MM.1S (cell line): ENCODE data around the gene TMEM163.

Source experiments
- DNase-seq: peaks from one replicate; pipeline ENCODE4 v3.0.0-alpha.2; 2015
- H2AFZ ChIP-seq: fragments of 300-600 bp; sonication (generic); 2 replicates; pipeline ENCODE4 v1.6.0; 2016; ENCODE audit warnings: antibody characterized with exemption, low read length
- H3F3A ChIP-seq: fragments of 300-600 bp; sonication (generic); 2 replicates; pipeline ENCODE4 v1.6.1; 2016; ENCODE audit warnings: mild to moderate bottlenecking, antibody characterized with exemption, low read length, moderate library complexity, mixed read lengths; ENCODE audit not compliant: insufficient read depth
- H3K27ac ChIP-seq: fragments of 300-600 bp; sonication (generic); 2 replicates; pipeline ENCODE4 v1.5.1; 2016; ENCODE audit warnings: mild to moderate bottlenecking, low read length
- H3K27me3 ChIP-seq: fragments of 300-600 bp; sonication (generic); replicated peaks from 2 replicates; pipeline ENCODE4 v1.6.0; 2016; ENCODE audit warnings: low read length; ENCODE audit not compliant: insufficient read depth
- H3K36me3 ChIP-seq: fragments of 300-600 bp; sonication (generic); replicated peaks from 2 replicates; pipeline ENCODE4 v1.6.1; 2016; ENCODE audit warnings: mild to moderate bottlenecking, low read length, mixed read lengths; ENCODE audit not compliant: insufficient read depth
- H3K4me1 ChIP-seq: fragments of 300-600 bp; sonication (generic); 2 replicates; pipeline ENCODE4 v1.6.1; 2016; ENCODE audit warnings: low read length, mixed read lengths
- H3K4me2 ChIP-seq: fragments of 300-600 bp; sonication (generic); 2 replicates; pipeline ENCODE4 v1.6.0; 2016; ENCODE audit warnings: low read depth, low read length
- H3K4me3 ChIP-seq: fragments of 300-600 bp; sonication (generic); 2 replicates; pipeline ENCODE4 v1.5.1; 2016; ENCODE audit warnings: low read length, mixed read lengths
- H3K79me2 ChIP-seq: fragments of 300-600 bp; sonication (generic); 2 replicates; pipeline ENCODE4 v1.6.1; 2016; ENCODE audit warnings: mixed run types, low read length, mixed read lengths
- H3K9ac ChIP-seq: fragments of 300-600 bp; sonication (generic); 2 replicates; pipeline ENCODE4 v1.6.1; 2016; ENCODE audit warnings: low read length, mixed read lengths
- H3K9me2 ChIP-seq: fragments of 300-600 bp; sonication (generic); replicated peaks from 2 replicates; pipeline ENCODE4 v1.6.1; 2016; ENCODE audit warnings: mild to moderate bottlenecking, low read length, mixed read lengths; ENCODE audit not compliant: insufficient read depth
- H3K9me3 ChIP-seq: fragments of 300-600 bp; sonication (generic); replicated peaks from 2 replicates; pipeline ENCODE4 v1.6.1; 2016; ENCODE audit warnings: mild to moderate bottlenecking, low read length, mixed read lengths; ENCODE audit not compliant: insufficient read depth
- H4K20me1 ChIP-seq: fragments of 300-600 bp; sonication (generic); 2 replicates; pipeline ENCODE4 v1.6.1; 2016; ENCODE audit warnings: mild to moderate bottlenecking, low read length, moderate library complexity, mixed read lengths; ENCODE audit not compliant: insufficient read depth
- EZH2 ChIP-seq: fragments of 300-600 bp; sonication (generic); optimal IDR thresholded peaks from 2 replicates; pipeline ENCODE3; 2017; ENCODE audit warnings: low read depth, mild to moderate bottlenecking, antibody characterized with exemption, low read length, mixed read lengths
- EZH2phosphoT487 ChIP-seq: fragments of 300-600 bp; sonication (generic); IDR thresholded peaks from 2 replicates; pipeline ENCODE4 v1.6.1; 2018; ENCODE audit warnings: antibody characterized with exemption, low read length
- TF ChIP-seq, protein P1 (sequence below): fragments of 300-600 bp; sonication (generic); IDR thresholded peaks from 2 replicates; pipeline ENCODE4 v1.5.1; 2016; ENCODE audit warnings: antibody characterized with exemption, low read length, mixed read lengths

The TMEM163 gene

DNA sequence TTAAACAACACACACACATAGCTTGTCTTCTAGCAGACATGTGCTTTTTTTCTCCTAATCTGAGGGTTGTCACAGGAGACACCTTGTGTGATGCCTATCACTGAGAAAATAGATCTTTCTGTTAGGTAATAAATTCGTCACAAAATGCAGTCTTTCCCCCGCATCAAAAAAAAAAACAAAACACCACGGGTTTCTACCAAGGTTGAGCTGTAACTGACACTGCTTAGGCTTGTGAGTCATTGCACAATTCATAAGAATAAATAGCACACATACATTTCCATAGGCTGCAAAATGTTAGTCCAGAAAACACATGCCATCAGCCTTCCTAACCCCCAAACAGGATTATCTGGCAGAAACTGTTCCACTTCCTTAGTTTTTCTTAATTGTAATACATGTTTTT is 6.5 kb downstream of the TMEM163 start:
- Histone ChIP-seq H3K4me3 (no peak overlapping the region), H3K79me2 (no peaks in the 10 kb centered on the region), H3K4me2 (no peak overlapping the region), H3K9me3 (no peaks in the 10 kb centered on the region), H4K20me1 (no peaks in the 10 kb centered on the region), H3K27me3 (no peaks in the 10 kb centered on the region), H3K27ac (no peak overlapping the region), H3K36me3 (no peaks in the 10 kb centered on the region), H3K4me1 (no peaks in the 10 kb centered on the region), H3F3A (no peaks in the 10 kb centered on the region), H3K9ac (no peak overlapping the region), H3K9me2 (no peaks in the 10 kb centered on the region), H2AFZ (no peak overlapping the region)
- TF ChIP-seq EZH2 (no peak), EZH2phosphoT487 (no peak)
- TF ChIP-seq, protein P1, sequence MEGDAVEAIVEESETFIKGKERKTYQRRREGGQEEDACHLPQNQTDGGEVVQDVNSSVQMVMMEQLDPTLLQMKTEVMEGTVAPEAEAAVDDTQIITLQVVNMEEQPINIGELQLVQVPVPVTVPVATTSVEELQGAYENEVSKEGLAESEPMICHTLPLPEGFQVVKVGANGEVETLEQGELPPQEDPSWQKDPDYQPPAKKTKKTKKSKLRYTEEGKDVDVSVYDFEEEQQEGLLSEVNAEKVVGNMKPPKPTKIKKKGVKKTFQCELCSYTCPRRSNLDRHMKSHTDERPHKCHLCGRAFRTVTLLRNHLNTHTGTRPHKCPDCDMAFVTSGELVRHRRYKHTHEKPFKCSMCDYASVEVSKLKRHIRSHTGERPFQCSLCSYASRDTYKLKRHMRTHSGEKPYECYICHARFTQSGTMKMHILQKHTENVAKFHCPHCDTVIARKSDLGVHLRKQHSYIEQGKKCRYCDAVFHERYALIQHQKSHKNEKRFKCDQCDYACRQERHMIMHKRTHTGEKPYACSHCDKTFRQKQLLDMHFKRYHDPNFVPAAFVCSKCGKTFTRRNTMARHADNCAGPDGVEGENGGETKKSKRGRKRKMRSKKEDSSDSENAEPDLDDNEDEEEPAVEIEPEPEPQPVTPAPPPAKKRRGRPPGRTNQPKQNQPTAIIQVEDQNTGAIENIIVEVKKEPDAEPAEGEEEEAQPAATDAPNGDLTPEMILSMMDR: no peak
- no peak for DNase-seq

DNA sequence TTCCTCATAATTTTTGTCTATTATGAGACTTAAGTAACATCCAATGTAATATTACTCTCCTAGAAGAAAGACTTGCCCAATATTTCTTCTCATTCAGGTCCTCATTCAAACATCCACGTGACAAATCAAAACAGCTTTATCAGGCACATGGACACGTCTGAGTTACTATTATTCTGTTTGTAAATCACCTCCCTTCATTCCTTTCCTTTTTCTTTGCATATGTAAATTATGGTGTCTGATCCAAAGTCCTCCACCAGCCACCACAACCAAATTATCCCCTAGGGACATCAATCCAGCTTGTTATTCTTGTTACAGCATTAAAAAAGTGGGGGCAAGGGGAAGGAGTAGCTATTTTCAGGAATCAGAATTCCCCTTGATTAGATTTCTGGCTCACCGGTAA is 7.1 kb downstream of the TMEM163 start:
- no peak overlapping the region for H3K9ac ChIP-seq
- H3K27ac ChIP-seq: no peak overlapping the region
- no peak overlapping the region for H3K4me2 ChIP-seq
- no peaks in the 10 kb centered on the region for H3K9me3 ChIP-seq
- no peaks in the 10 kb centered on the region for H3K79me2 ChIP-seq
- H3K9me2 ChIP-seq: no peaks in the 10 kb centered on the region
- H3K36me3 ChIP-seq: no peaks in the 10 kb centered on the region
- no peaks in the 10 kb centered on the region for H3F3A ChIP-seq
- no peaks in the 10 kb centered on the region for H3K4me1 ChIP-seq
- H3K4me3 ChIP-seq: no peak overlapping the region
- no peaks in the 10 kb centered on the region for H3K27me3 ChIP-seq
- H2AFZ ChIP-seq: no peak overlapping the region
- no peaks in the 10 kb centered on the region for H4K20me1 ChIP-seq
- TF ChIP-seq EZH2 (no peak), EZH2phosphoT487 (no peak)
- TF ChIP-seq, protein P1: no peak
- DNase-seq: no peak

DNA sequence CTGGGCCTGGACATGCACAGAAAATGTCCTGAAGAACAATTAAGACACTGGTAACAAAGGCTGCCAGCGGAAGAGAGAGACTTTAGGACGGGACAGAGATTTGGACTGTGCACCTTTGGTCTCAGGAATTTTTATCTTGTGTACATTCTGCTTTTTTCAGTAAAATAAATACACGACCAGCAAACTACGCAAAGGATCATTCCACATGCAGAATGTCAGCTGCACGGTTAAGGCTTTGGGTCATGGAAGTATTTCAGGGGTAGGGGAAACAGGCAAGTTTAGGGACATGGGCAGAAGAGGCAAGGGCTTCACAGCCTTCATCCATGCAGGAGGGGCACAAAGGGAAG is 11.5 kb downstream of the TMEM163 start:
- no peaks in the 10 kb centered on the region for H3K9me3 ChIP-seq
- TF ChIP-seq, protein P1: no peak
- TF ChIP-seq EZH2phosphoT487: no peak
- TF ChIP-seq EZH2: no peak
- no peaks in the 10 kb centered on the region for H3K9me2 ChIP-seq
- no peak overlapping the region for H2AFZ ChIP-seq
- H3K4me2 ChIP-seq: no peak overlapping the region
- no peaks in the 10 kb centered on the region for H3K79me2 ChIP-seq
- no peaks in the 10 kb centered on the region for H3K27me3 ChIP-seq
- H3K4me1 ChIP-seq: no peaks in the 10 kb centered on the region
- no peaks in the 10 kb centered on the region for H4K20me1 ChIP-seq
- no peak for DNase-seq
- no peaks in the 10 kb centered on the region for H3F3A ChIP-seq
- H3K4me3 ChIP-seq: no peak overlapping the region
- no peak overlapping the region for H3K27ac ChIP-seq
- no peaks in the 10 kb centered on the region for H3K36me3 ChIP-seq
- H3K9ac ChIP-seq: no peak overlapping the region
